Measurements from ENCODE around the gene SP7. TPM values are rescaled to one million over a fixed set of nuclear protein-coding genes. Genes with fewer than 3 reads are reported as not detected.
"Not testable (repeated sequence)": the region's sequence is repeated elsewhere in the genome, so short reads cannot be mapped to it uniquely, and the experiment has no call there.

The SP7 gene
- total RNA-seq, 4 donors from 2014 or later, result not detected

DNA sequence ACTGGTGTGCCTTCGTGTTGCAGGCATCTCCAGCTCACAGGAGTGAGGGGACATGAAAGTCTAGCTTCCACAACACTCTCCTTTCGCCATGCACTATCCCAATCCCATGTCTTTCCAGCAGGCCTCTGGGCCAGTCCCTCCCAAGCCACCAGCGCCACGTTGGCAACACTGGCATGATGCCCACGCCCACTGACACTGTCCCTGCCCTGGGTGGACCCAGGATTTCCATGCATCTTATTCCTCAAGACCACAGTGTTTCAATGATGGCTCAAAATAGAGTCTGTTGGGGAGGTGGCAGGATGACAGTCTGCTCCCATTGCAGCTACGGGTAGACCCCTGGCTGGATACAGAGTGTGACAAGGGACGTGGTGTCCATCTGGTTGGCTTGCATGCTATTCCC lies 2.3 kb downstream of the SP7 start:
- Histone ChIP-seq H3K4me3 (no peak overlapping the region), H3K4me1 (no peaks in the 10 kb centered on the region), H3K27me3 (peaks cover 0 to 79% (median 0%) of the 10 kb centered on the region in 4 donors), H3K36me3 (no peaks in the 10 kb centered on the region), H3K27ac (no peak overlapping the region), H3K9me3 (no peaks in the 10 kb centered on the region)
- DNase-seq, result no peak
- intact Hi-C loops (cut with DNase I), result no loop called here
- no peak for TF ChIP-seq POLR2A (IDR thresholded peaks at IDR 0.05)
- TF ChIP-seq CTCF (IDR thresholded peaks at IDR 0.05), result no peak
- WGBS, 2 donors, result 67 to 70% methylated on average over 6 of the region's 7 CpGs

- no peaks in the 10 kb centered on the region for H3K4me1 ChIP-seq
- TF ChIP-seq CTCF (IDR thresholded peaks at IDR 0.05) (no peak), POLR2A (IDR thresholded peaks at IDR 0.05) (no peak)
- DNase-seq, result no peak
- H3K27me3 ChIP-seq, result peaks cover 0 to 74% (median 0%) of the 10 kb centered on the region in 4 donors
- intact Hi-C loops (cut with DNase I), result no loop called here
- WGBS, 2 donors, result 76 to 84% methylated on average over 4 of the region's 4 CpGs
- H3K4me3 ChIP-seq, result no peak overlapping the region
- H3K36me3 ChIP-seq, result no peaks in the 10 kb centered on the region
- H3K27ac ChIP-seq, result no peak overlapping the region
- H3K9me3 ChIP-seq, result no peaks in the 10 kb centered on the region
Measured at GRCh38 chr12:53333289-53333688, 2.9 kb downstream of the SP7 start.

DNA sequence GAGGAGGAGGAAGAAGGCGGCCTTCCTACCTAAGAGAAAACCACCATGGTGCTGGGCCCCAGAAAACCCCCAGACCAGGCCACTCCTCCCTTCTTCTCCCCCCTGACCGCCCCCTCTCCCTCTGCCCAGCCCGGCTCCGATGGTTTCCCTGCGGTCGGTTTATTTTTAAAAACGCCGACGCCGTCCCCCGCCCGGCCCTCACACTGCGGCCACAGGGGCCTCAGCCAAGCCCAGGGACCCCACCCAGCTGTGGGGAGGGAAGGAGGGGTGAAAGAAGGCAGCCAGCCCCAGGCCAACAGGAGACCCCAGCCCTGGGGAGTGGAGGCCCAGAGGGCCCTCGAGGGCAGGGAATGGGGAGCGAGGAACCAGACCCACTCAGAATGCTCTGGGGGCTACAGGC lies 3.4 kb downstream of the SP7 start:
- no peak overlapping the region for H3K27ac ChIP-seq
- H3K4me1 ChIP-seq, result no peaks in the 10 kb centered on the region
- H3K27me3 ChIP-seq, result peaks cover 0 to 68% (median 0%) of the 10 kb centered on the region in 4 donors
- WGBS, 2 donors, result 45 to 50% methylated on average over 6 to 8 of the region's 15 CpGs
- TF ChIP-seq POLR2A (IDR thresholded peaks at IDR 0.05) (no peak), CTCF (IDR thresholded peaks at IDR 0.05) (no peak)
- intact Hi-C loops (cut with DNase I), result no loop called here
- H3K4me3 ChIP-seq, result no peak overlapping the region
- no peaks in the 10 kb centered on the region for H3K36me3 ChIP-seq
- no peak for DNase-seq
- no peaks in the 10 kb centered on the region for H3K9me3 ChIP-seq

DNA sequence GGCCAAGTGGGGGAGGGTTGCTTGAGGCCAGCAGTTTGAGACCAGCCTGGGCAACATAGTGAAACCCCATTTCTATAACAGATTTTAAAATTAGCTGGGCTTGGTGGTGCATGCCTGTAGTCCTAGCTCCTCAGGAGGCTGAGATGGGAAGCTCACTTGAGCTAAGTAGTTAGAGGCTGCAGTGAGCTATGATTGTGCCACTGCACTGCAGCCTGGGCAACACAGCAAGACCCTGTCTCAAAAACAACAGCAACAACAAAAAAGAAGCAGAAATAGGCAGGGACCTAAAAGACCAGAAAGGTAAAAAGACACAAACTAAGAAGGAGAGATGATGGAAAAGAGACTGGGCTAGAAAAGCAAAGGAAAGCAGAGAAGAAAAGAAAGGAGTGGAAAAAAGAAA lies 3.8 kb downstream of the SP7 start:
- H3K36me3 ChIP-seq; H3K27ac ChIP-seq; H3K4me1 ChIP-seq; H3K4me3 ChIP-seq; intact Hi-C loops (cut with DNase I); DNase-seq; H3K9me3 ChIP-seq: not testable (repeated sequence)
- peaks cover 0 to 64% (median 0%) of the 10 kb centered on the region in 4 donors for H3K27me3 ChIP-seq

DNA sequence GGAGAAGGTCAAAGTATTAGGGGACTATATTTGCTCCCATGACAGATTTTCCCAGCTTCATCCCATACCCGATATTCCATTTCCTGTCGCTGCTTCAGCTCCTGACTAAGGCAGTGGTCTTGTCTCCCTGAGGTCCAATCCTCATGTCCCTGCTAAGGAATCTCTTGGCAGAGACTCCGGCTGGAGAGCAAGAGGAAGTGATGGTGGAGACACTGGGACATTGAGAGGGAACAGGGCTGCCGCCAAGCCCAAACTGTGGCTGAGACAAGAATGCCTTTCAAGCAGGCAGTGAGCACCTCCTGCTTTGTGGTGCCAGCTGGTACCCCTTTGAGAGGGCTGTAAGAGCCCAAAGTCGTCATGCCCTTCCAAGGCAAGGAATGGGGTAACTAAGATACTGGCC lies 5.5 kb downstream of the SP7 start:
- 70 to 84% methylated on average over 4 of the region's 5 CpGs for WGBS, 2 donors
- peaks cover 0 to 47% (median 0%) of the 10 kb centered on the region in 4 donors for H3K27me3 ChIP-seq

More for the DNA sequence above, 5.5 kb downstream of the SP7 start:
- Histone ChIP-seq H3K27ac (no peak overlapping the region), H3K4me1 (peaks cover 2 to 14% (median 6%) of the 10 kb centered on the region in 3 donors), H3K36me3 (no peaks in the 10 kb centered on the region), H3K9me3 (no peaks in the 10 kb centered on the region), H3K4me3 (no peak overlapping the region)
- TF ChIP-seq CTCF (IDR thresholded peaks at IDR 0.05) (no peak), POLR2A (IDR thresholded peaks at IDR 0.05) (no peak)
- no peak for DNase-seq
- intact Hi-C loops (cut with DNase I), result no loop called here

All from esophagus squamous epithelium (tissue), 5 donors.